Measurements from ENCODE around the gene NKTR.
"Not testable (repeated sequence)": the region's sequence is repeated elsewhere in the genome, so short reads cannot be mapped to it uniquely, and the experiment has no call there.

The NKTR gene

GRCh38 chr3:42600111-42600957 is at the start of gene NKTR:
NKTR (plus strand) TSS chr3:42600686; CDS start chr3:42601007, 321 bp downstream.
- peak within 1 kb of the TSS; percentile 84 for H3K4me3 ChIP-seq (ENCODE audit: control insufficient read depth, low read depth, low read length)
- TF ChIP-seq CTCF (conservative IDR thresholded peaks at IDR 0.05; ENCODE audit: control insufficient read depth, insufficient read depth, low read depth, low read length) = no peak
- DNase-seq (ENCODE audit: low read depth) = peak; percentile 95

GRCh38 chr3:42552830-42553229 is 47.7 kb upstream of the NKTR start:
- DNase-seq (ENCODE audit: low read depth) = no peak
- no peak overlapping the region for H3K4me3 ChIP-seq (ENCODE audit: control insufficient read depth, low read depth, low read length)
- no peak for TF ChIP-seq CTCF (conservative IDR thresholded peaks at IDR 0.05; ENCODE audit: control insufficient read depth, insufficient read depth, low read depth, low read length)

GRCh38 chr3:42556089-42556632 is 44.3 kb upstream of the NKTR start:
- DNase-seq (ENCODE audit: low read depth) = no peak
- TF ChIP-seq CTCF (conservative IDR thresholded peaks at IDR 0.05; ENCODE audit: control insufficient read depth, insufficient read depth, low read depth, low read length) = no peak
- no peak overlapping the region for H3K4me3 ChIP-seq (ENCODE audit: control insufficient read depth, low read depth, low read length)

- DNase-seq (ENCODE audit: low read depth); H3K4me3 ChIP-seq (ENCODE audit: control insufficient read depth, low read depth, low read length): not testable (repeated sequence)
These were observed 43.7 kb upstream of the NKTR start for GRCh38 chr3:42556817-42557216.

- no peak for TF ChIP-seq CTCF (conservative IDR thresholded peaks at IDR 0.05; ENCODE audit: control insufficient read depth, insufficient read depth, low read depth, low read length)
- DNase-seq (ENCODE audit: low read depth) = no peak
- no peak overlapping the region for H3K4me3 ChIP-seq (ENCODE audit: control insufficient read depth, low read depth, low read length)
These were observed 42.6 kb upstream of the NKTR start for GRCh38 chr3:42557854-42558253.

GRCh38 chr3:42562047-42562907 is 38.2 kb upstream of the NKTR start:
- no peak overlapping the region for H3K4me3 ChIP-seq (ENCODE audit: control insufficient read depth, low read depth, low read length)
- DNase-seq (ENCODE audit: low read depth) = peak; percentile 34
- TF ChIP-seq CTCF (conservative IDR thresholded peaks at IDR 0.05; ENCODE audit: control insufficient read depth, insufficient read depth, low read depth, low read length) = no peak

Data from fibroblast of mammary gland (primary cell).